Measurements from ENCODE around the gene TMEM154. TPM values are rescaled to one million over a fixed set of nuclear protein-coding genes. Genes with fewer than 3 reads are reported as not detected.

TMEM154 gene
- total RNA-seq, 4 donors from 2014 or later: 1.3 to 4.5 (median 2.9) TPM

DNA sequence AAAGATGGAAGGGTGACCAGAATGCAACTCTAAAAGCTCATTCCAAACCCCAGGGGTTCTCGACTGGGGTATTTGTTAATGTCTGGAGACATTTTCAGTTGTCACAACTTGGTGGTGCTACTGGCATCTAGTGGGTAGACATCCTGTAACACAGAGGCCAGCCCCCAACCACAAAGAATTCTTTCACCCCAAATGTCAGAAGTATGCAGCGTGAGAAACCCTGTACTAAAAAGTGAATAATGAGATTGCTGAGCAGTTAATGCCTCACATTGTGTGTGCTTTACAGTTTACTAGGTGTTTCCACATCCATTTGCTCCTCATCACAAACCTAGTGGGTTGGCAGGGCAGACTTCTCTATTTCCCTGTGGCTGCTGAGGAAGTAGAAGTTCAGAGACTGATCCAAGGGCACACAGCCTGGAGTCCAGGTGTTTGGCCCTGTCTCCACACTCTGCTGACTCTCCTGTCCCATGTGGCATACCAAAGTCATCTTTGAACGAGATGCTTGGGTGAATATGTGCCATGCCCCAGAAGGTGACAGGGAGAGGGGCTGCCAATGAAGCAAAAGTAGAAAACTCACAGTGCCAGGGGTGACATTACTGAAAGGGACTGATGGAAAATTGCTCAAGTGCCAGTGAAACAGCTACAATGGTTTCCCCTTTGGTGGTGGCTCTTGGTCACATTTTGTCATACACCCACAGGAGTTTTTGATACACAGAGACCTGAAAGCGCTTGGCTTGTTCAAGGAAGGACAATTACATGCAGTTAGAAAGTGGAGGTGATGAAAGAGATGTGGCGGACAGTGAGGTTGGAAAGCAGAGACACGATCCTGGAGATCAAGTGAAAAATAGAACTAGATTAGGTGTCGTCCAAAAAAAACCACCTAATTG is 10.1 kb upstream of the TMEM154 start:
- DNase-seq: no peak
- H3K4me3 ChIP-seq: no peak overlapping the region
- no peaks in the 10 kb centered on the region for H3K9me3 ChIP-seq
- no peaks in the 10 kb centered on the region for H3K36me3 ChIP-seq
- H3K27ac ChIP-seq: no peak overlapping the region
- H3K4me1 ChIP-seq: no peaks in the 10 kb centered on the region
- intact Hi-C loops (cut with DNase I; ENCODE audit: low total_unique reads): no loop called here
- TF ChIP-seq, protein P1, sequence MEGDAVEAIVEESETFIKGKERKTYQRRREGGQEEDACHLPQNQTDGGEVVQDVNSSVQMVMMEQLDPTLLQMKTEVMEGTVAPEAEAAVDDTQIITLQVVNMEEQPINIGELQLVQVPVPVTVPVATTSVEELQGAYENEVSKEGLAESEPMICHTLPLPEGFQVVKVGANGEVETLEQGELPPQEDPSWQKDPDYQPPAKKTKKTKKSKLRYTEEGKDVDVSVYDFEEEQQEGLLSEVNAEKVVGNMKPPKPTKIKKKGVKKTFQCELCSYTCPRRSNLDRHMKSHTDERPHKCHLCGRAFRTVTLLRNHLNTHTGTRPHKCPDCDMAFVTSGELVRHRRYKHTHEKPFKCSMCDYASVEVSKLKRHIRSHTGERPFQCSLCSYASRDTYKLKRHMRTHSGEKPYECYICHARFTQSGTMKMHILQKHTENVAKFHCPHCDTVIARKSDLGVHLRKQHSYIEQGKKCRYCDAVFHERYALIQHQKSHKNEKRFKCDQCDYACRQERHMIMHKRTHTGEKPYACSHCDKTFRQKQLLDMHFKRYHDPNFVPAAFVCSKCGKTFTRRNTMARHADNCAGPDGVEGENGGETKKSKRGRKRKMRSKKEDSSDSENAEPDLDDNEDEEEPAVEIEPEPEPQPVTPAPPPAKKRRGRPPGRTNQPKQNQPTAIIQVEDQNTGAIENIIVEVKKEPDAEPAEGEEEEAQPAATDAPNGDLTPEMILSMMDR (IDR thresholded peaks at IDR 0.05): no peak
- no peak for TF ChIP-seq POLR2A (IDR thresholded peaks at IDR 0.05)
- H3K27me3 ChIP-seq: no peaks in the 10 kb centered on the region

DNA sequence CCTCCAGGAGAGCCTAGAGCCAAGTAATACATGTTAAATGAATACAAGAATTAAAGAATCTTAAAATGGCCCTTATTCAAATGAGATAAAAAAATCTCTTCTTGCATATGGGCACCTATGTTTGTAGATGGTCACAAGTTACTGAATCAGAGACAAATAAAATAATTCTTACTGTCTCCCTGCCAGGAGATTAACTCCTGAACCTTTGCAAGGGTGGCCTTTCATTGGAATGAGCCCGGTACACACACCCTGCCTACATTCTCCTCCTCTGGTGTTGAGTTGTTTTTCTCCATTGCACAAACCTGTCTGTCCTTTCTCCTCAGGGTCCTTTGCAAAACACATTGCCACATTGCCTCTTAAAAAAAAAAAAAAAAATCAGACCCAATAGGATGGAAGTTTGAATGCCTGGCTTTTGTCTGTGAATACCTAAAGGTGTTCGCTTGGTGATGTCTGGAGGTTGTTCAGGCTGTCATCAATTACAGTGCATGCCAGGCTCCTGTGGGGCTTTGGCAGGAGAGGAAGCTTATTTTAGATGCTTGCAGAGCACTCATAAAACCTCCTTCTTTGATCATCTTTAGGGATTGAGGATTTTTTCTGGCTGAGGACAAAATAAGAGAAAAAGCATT is 8.3 kb upstream of the TMEM154 start:
- H3K27ac ChIP-seq: no peak overlapping the region
- intact Hi-C loops (cut with DNase I; ENCODE audit: low total_unique reads): no loop called here
- H3K4me1 ChIP-seq: no peaks in the 10 kb centered on the region
- H3K27me3 ChIP-seq: no peaks in the 10 kb centered on the region
- H3K36me3 ChIP-seq: no peaks in the 10 kb centered on the region
- H3K9me3 ChIP-seq: no peaks in the 10 kb centered on the region
- no peak for TF ChIP-seq POLR2A (IDR thresholded peaks at IDR 0.05)
- TF ChIP-seq, protein P1 (IDR thresholded peaks at IDR 0.05): no peak
- no peak for DNase-seq
- H3K4me3 ChIP-seq: no peak overlapping the region

DNA sequence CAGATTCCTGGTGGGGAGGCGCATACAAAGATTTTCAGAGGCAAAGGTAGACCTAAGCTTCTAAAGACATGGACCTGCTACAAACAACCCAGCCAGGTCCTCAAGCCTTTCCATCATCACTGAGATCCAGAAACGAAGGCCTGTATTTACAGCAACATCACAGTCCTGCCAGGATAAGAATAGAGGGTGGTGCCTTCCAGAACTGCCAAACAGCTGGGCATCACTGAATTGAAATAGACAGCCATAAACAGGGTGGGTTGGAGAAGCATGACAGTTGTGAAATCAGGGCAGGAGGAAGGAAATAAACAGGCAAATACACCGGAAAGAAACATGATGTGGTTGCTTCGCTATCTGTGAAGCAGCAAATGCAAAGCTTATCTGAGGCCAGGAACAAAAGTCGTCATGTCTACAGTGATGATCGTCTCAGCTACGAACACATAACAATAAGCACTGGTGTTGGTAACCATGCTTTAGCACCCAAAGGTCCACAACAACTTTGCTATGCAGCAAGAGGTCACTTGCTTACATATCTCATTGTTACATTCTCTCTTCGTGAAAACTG is 6.7 kb upstream of the TMEM154 start:
- intact Hi-C loops (cut with DNase I; ENCODE audit: low total_unique reads): no loop called here
- Histone ChIP-seq H3K36me3 (no peaks in the 10 kb centered on the region), H3K27me3 (no peaks in the 10 kb centered on the region), H3K9me3 (no peaks in the 10 kb centered on the region), H3K27ac (no peak overlapping the region), H3K4me3 (no peak overlapping the region), H3K4me1 (no peaks in the 10 kb centered on the region)
- no peak for DNase-seq
- TF ChIP-seq, protein P1 (IDR thresholded peaks at IDR 0.05): no peak
- TF ChIP-seq POLR2A (IDR thresholded peaks at IDR 0.05): no peak

DNA sequence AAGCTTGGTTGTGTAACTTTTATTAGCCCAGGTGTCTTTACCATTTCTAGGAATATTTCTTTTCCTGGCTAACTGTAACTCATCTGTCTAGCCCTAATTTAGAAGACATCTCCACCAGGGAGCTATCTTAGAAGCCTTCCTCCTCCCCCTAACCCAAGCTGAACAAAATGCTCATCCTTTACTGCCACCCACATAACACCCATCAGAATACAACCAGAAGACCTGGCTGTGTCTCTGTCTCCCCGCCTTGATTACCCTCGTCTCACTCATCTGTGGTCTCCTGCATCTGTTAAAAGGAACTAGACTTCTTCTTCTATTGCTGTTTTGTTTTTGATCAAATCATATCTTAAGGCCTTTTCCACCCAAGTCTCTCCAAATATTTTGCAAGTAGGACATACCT is 4.8 kb upstream of the TMEM154 start:
- Histone ChIP-seq H3K9me3 (no peaks in the 10 kb centered on the region), H3K27ac (no peak overlapping the region), H3K36me3 (no peaks in the 10 kb centered on the region), H3K4me3 (no peak overlapping the region), H3K4me1 (no peaks in the 10 kb centered on the region), H3K27me3 (no peaks in the 10 kb centered on the region)
- no peak for TF ChIP-seq POLR2A (IDR thresholded peaks at IDR 0.05)
- TF ChIP-seq, protein P1 (IDR thresholded peaks at IDR 0.05): no peak
- intact Hi-C loops (cut with DNase I; ENCODE audit: low total_unique reads): no loop called here
- DNase-seq: no peak

DNA sequence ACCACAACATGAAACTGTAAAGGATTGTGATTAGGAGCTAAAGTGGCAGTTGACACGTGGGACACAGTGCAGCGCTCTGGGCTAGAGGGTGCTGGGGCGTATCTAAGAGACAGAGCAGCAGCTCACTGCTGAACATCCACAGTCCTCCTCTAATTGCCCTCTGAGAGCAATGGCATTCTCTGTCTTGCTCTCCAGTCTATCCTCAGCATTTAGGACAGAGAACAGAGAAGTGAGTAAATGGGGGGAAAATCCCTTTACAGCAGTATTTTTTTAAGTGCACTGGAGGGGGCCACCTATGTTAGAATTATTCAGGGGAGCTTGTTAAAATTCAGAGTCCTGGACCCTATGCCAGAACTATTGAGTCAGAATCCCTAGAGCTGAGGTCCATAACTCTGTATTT is 4.2 kb upstream of the TMEM154 start:
- Histone ChIP-seq H3K27ac (no peak overlapping the region), H3K9me3 (no peaks in the 10 kb centered on the region), H3K27me3 (no peaks in the 10 kb centered on the region), H3K4me3 (no peak overlapping the region), H3K36me3 (no peaks in the 10 kb centered on the region), H3K4me1 (no peaks in the 10 kb centered on the region)
- TF ChIP-seq, protein P1 (IDR thresholded peaks at IDR 0.05): no peak
- no peak for TF ChIP-seq POLR2A (IDR thresholded peaks at IDR 0.05)
- DNase-seq: no peak
- intact Hi-C loops (cut with DNase I; ENCODE audit: low total_unique reads): no loop called here

Data from uterus (tissue), 4 donors.